NK-92 treated with Interleukin-12 subunit alpha and Interleukin-12 subunit beta, amount 100 ng/mL, for 24 hours (cell line): ENCODE measurements around the gene KRT34.
"Not testable (repeated sequence)": the region's sequence is repeated elsewhere in the genome, so short reads cannot be mapped to it uniquely, and the experiment has no call there.

ENCODE experiments used
- DNase-seq: peaks from one replicate; lab custom pipeline; 2025; lab: John Stamatoyannopoulos, UW

KRT34 gene

DNA sequence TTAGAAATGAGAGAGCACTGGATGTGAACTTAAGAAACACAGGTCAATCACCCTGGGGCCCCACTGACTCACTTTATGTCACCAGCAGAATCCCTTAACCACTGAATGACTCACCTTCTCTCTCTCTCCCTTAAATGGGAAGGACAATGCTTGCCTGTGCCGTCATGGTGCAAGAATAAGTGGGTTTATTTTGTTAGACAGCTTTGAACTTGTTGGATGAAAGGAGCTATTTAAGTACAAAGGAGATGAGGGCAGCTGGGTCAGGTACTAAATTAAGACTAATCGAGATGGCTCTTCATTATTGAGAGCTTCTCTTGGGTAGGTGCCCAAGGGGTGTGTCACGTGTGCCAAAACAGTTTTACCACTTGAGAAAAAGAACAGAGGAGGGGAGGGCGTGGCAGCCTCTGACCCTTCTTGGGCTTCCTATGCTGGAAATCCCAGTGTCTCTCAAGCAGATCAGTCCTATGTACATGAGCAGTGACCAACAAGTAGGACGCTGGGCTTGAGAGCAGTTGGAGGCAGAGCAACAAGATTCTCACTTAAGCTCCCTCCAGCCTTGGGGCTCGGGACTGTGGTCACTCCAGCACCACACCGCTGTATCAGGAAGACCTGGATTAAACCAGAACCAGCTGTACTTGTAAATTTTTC, 22.0 kb upstream of the KRT34 start:
- peak; percentile 10 for DNase-seq

DNA sequence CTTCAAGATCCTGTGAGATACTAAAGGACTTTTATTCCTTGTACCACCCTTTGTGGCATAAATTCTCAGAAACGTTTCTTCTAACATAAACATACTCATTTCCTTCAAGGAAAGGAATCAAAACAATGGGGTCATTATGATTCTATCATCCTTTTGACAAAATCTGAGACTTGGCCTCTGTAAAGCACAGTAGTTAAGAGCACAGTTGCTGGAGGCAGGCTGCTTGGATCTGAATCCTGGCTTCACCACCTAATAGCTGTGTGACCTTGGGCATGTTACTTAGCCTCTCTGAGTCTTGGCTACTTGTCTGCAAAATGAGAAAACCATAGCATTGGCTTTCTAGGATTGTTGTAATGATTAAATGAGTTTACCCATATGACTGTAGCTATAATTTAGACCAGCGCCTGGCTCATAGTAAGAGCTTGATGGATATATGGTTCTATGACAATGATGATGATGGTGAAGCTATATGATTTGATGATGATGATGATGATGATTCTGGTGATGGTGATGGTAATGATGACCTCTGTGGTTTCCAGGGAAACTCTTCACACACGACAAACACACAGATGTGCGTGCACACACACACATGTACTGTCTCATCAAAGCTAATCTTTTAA, 21.4 kb upstream of the KRT34 start:
- no peak for DNase-seq

DNA sequence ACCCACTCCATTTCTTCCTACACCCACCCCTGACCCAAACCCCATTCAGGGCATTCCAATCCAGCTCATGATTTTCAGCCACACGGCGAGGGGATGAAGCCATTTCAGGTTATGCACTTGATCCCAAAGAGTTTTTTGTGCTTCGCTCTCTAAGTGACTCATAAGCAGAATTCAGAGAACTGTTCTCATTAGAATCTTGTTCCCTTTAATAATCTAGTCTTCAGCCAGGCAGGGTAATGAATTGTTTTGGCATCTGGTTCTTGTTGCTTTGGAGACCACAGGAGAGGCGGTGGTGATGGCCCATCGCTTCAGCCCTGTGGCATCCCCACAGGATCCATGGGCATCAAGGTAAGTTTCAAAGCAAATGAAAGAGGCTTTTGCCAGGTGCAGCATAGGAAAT, 20.1 kb upstream of the KRT34 start:
- no peak for DNase-seq

DNA sequence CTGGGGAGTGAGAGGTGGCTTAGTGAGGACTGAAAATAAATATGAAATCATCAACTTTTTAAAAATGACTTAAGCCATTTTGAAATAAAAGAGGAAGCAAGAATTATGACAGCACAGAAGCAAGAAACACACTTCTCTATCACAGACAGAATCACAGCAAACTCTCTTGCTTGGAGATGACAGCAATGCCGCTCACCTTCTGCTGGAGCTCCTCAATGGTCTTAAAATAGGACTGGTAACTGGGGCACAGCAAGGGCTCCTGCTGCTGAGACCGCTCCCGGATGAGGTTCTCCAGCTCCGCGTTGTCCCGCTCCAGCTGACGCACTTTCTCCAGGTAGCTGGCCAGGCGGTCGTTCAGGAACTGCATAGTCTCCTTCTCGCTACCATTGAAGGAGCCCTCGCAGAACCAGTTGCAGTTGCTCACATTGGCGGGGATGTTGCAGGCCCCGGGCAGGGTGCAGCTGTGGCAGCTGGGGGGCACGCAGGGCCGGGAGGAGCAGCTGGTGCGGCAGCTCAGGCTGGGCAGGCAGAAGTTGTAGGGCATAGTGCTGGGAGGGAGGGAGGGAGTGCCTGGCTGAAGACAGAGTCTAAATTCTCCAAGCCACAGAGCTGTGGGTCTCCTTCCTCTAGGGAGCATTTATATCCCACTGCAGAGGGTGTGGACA, 15.0 kb upstream of the KRT34 start, which contains the start of gene KRT31:
KRT31 (minus strand) TSS at position 613 of the 665 bp plus-strand sequence; CDS start at position 544, 69 bp downstream.
- DNase-seq, result no peak

DNA sequence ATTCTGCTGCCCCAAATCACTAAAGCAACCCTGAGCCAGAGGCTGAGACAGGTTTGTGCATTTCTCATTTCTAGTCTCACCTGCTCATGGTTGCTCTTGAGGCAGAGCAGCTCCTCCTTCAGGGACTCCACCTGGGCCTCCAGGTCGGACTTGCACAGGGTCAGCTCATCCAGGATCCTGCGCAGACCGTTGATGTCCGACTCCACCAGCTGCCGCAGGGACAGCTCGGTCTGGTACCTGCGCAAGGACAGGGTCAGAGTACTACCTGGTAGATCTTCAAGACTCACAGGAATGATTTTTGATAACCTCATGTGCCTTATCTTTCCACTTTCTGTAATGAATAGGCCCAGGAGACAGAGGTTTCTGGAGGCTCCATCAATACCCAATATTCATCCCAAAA, 14.2 kb upstream of the KRT34 start:
- no peak for DNase-seq

DNA sequence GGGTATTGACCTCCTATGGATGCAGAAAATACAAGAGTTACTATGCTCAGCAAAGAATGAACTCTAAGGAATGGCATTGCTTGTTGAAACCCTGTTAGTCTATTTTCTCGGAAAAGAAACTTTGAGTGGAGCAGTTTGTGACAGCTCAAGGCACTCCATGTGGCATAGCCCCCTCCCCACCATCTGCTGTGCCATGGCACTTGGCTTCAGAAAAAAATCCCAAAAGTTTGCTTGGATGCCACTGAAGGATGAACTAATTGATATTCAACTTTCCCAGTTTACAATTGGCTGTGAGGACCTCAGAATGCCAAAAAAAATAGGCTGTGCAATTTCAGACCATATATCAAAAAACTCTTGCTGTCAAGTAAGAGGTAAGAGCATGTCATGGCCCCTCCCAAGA, 13.5 kb upstream of the KRT34 start:
- no peak for DNase-seq

DNA sequence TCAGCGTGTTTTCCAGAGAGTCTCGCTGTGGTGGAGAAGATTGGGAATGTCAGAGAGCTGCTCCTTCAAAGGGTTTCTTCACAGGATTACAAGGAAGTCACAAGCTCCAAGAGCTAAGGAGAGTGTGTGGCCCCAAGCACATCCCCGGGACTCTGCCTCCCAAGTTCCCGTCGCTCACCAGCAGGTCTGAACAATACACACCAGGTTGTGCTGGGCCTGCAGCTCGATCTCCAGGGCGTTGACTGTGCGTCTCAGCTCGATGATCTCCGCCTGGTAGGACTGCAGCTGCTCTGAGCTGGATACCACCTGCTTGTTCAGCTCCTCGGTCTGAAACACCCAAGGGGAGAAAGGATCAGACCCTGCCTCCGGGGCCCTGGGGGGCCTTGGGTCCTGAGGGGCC, 12.9 kb upstream of the KRT34 start:
- DNase-seq, result not testable (repeated sequence)

DNA sequence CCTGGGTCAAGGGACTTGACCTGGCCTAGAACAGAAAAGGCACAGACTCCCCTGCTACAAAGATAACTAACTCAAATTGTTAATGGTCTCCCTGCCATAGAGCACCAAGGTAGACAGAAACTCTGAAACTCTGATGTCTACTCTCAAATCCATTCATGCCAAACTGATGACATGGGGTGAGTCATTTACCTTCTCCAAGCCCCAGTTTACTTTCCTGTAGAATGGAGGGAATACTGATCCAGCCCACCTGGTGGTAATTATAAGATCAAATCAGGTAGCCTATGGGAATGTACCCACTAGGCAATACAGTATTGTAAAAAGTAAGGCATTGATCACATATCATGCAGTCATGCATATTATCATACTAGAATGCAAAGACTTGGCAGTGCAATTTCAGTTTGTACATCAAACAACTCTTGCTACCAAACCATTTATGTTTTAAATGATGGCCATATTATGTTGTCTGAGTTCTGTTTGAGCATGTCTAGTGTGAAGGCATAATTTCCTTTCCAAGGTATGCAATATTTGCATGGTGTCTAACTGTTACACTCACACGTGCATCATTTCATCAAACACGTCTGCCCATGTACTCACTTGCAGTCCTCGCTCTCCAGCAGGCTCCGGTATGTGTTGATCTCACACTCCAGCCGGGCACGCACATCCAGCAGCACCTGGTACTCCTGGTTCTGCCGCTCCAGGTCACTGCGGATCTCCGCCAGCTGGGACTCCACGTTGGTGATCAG, 12.3 kb upstream of the KRT34 start:
- no peak for DNase-seq

DNA sequence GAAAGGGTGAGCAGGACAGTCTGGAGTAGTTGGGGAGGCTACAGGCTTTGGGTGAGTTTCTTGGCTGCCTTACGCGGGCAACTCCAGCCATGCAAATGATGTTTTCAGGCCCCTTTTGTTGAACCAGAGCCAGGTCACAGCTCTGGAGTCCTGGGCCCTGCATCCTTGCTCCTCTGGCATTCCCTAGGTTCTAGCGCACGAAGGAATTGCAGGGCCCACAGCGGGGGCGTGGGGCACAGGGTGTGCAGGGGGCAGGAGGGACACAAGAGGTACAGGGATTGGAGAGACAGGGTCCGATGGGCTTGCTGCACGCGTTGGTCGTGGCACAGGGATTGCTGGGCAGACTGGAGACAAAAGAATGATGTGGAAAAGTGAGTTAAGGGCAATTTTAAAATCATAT, 11.7 kb upstream of the KRT34 start:
- DNase-seq, result no peak

DNA sequence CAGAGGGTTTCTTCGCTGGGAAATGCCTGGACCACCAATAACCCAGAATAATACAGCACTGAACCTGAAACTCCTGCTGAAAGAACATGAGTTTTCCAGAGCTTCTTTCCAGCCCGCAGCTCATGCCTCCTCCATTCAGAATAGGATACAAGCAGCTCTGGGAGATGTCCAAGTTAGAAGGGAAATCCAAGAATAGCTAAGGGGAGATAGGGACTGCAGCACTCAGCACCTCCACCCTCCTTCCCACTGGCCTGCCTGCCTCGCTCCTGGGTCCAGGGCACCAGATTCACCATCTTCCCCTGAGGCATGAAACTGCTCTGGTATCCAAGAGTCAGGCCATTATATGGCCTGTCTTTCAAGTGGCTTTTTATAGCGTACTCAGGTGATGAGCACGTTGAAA, 11.2 kb upstream of the KRT34 start:
- no peak for DNase-seq

DNA sequence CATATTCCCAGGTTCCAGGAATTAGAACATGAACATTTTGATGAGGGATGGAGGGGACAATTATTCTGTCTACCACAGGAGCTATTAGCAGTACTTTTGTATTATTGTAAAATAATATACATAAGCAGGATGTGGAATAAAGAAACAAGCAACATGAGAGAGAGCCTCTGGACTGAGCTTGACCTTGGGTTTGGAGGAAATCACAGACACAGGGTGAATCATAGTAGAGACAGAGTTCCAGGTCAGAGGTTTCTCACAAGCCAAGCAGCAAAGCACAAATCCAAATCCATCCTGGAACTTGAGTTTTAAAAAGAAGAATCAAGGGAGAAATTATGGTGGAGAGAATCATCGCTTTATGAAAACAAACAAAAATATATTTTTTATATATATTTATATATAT, 10.2 kb upstream of the KRT34 start:
- no peak for DNase-seq

DNA sequence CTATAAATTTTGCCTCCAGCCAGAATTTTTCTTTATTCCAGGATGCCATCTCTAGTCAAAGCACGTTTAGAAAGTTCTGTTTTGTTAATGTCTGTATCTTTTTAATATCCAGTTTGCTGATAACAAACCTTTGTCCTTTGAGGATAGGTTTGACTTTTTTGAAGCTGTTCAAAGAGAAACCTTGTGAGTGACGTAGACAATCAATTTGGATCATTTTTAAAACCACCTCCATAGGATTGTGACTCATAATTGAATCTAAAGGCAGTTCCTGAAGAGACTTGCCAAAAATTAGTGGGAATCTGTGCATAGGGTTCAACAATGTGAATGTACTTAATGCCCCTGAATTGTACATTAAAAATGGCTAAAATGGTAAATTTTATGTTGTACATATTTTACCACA, 9.4 kb upstream of the KRT34 start:
- no peak for DNase-seq

DNA sequence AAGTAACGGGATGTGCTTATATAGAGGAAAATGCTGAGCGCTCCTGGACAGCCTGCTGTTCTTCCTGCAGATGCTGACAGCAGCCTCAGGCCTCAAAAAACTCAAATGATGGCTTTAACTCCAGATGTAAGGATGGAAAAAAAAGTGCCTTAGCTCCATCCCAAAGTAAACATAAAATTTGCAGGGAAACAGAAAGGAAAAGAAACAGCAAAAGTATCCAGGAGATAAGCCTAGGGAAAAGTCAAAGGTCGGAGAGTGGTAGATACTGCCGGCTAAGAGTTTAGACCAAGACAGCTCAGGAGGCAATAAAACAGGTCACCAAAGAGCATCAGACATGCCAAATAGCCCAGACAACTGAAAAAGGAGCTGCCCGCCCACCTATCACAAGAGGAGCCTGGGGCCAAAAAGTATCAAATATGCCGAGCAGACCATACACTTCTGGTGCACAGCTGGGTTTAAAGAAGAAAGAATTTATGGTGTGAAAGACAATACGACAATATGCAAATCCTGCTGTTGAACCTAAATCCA, 8.4 kb upstream of the KRT34 start:
- DNase-seq, result no peak

DNA sequence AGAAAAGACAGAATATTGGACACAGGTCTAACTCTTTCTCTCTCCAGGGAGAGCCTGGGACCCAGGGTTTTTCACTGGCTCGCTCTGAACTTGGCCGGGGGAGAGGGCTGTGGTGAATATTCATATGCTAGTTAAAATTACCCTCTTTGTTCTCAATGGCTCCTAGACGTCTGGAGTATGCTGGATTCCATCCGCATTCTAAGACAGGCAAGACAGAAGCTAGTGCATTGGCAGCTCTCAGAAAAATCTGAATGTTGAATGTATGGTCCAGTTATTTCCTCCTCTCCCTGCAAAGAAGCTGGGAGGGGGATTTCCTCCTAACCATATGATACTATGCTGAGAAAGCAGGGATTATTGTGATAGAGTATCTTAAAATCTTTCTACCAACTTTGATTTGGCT, 5.6 kb upstream of the KRT34 start:
- no peak for DNase-seq

DNA sequence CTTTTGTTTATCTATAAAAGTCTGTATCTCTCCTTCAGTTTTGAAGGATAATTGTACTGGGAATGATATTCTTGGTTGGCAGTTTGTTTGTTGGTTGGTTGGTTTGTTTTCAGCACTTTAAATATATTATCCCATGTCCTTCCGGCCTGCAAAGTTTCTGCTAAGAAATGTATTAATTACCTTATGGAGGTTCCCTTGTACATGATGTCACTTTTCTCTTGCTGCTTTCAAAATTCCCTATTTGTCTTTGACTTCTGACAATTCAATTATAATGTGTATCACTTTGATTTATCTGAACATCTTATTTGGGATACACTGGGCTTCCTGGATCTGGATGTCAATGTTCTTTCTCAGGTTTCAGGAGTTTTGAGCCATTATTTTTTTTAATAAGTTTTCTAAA, 4.1 kb upstream of the KRT34 start:
- DNase-seq, result no peak

DNA sequence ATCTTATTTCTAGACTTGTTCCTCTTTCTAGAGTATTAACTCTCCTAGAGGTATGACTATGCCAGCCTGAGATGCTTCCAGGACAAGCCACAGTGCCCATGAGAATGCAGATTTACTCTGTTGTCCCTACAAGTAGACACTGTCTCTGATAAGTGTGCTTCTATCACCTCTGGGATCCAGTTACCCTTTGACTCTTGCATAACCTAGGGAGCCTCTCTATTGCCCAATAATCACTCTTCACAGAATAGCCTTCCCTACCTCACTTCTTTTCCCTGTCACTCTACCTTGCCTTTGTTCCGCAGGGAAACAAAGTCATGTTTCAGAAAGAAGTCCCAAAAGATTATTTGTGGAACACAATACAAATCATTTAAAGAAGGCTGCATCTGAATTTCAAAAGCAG, 1.6 kb upstream of the KRT34 start:
- no peak for DNase-seq

DNA sequence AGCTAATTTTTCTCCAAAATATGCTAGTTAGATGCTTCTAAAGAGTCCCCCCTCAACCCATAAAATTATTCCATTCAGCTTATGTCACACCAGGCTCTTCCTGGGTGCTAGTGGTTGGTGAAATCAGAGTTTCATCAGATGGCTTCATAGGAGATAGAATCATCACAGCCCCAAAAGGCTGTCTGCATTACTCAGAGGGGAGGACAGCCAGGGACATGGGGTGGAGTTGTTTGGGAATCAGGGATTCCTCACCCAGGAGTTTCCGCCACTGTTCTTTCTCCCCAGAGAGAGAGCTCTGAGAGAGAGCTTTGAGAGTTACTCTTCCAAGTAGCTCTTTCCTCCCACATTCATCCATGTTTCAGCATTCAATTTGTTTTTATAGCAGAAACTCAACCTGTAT, 288 bp upstream of the KRT34 start:
- no peak for DNase-seq

DNA sequence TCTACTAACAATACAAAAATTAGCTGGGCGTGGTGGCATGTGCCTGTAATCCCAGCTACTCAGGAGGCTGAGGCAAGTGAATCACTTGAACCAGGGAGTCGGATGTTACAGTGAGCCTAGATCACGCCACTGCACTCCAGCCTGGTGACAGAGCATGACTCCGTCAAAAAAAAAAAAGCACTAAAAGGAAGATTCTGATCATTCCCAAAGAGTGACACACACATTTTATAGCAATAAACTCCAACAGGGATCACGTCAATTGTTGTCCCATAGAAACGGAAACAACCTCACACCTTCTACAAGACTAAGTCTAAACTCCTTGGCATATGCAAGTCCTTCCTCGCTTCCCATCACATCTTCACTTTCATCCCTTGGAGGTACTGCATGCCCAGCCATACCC, 2.0 kb downstream of the KRT34 start:
- DNase-seq, result not testable (repeated sequence)

DNA sequence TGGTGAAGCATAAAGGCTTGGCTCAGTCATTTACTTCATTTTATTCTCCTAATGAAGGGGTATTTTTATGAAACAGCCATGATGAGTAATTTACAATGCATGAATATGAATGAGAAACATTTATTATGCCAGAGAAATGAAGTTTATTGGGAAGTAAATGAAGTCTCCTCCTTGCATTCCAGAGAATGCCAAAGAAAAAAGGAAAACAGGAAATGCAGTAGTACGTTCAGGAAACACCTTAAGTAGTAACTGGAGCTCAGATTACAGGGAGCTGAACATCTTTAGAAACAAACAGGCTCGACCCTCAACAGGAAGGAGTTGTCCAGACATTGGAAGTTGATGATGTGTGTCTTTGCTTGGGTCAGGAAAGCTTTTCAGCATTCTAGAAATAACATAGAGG, 4.6 kb downstream of the KRT34 start:
- no peak for DNase-seq

DNA sequence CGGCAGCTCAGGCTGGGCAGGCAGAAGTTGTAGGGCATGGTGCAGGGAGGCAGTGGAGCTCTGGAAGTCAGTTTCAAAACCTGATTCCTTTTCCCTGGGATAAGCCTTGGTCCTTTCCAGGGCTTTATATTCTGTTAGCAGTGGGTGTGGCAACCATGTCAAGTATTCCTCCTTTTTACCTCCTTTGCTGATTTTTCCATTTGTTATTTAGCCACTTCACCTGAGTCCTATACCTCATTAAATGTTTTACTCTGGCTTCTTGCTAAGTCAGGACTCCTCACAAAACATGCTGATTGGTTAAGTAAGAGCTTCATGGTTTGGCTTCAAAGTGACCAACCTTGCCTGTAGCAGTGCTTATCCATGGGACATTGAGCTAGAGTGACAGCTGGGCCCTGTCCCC, 12.4 kb downstream of the KRT34 start, which contains the start of gene KRT33B:
KRT33B (minus strand) TSS at position 101 of the 400 bp plus-strand sequence; CDS start at position 38, 63 bp downstream.
- no peak for DNase-seq

DNA sequence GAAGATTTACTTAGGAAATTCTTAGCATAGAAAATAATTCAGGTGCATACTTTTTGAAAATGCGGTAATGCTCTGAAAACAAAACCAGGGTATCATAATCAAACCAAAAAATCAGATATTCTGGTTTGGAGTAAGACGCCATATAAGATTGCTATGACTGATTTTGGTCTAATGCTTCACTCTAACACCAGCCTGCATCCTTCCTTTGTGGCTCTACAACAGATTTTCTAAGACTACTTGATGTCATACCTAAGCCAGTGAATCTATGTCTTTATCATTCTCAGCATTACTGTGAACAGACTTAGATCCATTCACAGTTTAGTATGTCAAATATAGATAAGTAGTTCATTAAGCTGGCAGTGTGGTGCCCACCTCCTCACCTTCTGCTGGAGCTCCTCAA, 13.1 kb downstream of the KRT34 start:
- DNase-seq, result no peak

DNA sequence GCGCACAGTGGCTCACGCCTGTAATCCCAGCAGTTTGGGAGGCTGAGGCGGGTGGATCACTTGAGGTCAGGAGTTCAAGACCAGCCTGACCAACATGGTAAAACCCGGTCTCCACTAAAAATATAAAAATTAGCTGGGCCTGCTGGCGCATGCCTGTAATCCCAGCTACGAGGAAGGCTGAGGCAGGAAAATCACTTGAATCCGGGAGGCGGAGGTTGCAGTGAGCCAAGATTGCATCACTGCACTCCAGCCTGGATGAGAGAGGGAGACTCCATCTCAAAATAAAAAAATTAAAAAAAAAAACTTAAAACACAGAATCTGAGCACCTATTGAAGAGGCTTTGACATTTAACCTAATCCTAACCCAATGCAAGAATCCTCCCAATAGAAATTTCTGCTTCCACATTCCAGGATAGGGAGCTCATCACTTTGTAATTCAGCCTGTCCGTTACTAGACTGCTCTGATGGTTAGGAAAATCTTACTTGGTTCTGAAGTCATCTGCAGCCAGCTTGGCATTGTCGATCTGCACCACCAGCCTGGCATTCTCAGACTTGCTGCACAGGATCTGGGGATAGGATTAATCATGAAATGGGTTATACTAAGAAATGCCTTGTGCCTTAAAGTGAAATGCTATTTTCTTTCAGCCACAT, 14.6 kb downstream of the KRT34 start:
- no peak for DNase-seq
